ENCODE measurements around the gene COPA. TPM values are rescaled to one million over a fixed set of nuclear protein-coding genes. Genes with fewer than 3 reads are reported as not detected.
"Not testable (repeated sequence)": the region's sequence is repeated elsewhere in the genome, so short reads cannot be mapped to it uniquely, and the experiment has no call there.

COPA gene
- 118 TPM for total RNA-seq
- long read RNA-seq, full-length matches to known transcripts, result 71 of 130 reads
- long read RNA-seq, partial matches to known transcripts, result 42 of 130 reads
- long read RNA-seq, other reads (novel, unspliced or antisense), result 17 of 130 reads

GRCh38 chr1:160342953-160343869 is at the start of gene COPA, which contains the start of gene NCSTN:
Gene COPA (minus strand): TSS chr1:160343250. CDS start chr1:160343170, 80 bp downstream.
Gene NCSTN (plus strand): TSS chr1:160343383. CDS start chr1:160343397, 14 bp downstream.
- DNase-seq (ENCODE audit: low spot score), result peak; percentile 95
- intact Hi-C loops (cut with DNase I), result loop anchor here (2.0 kb wide), 1 partner anchor 80 kb away; the partner anchor contains the start of gene DCAF8

- intact Hi-C loops (cut with DNase I); DNase-seq (ENCODE audit: low spot score): not testable (repeated sequence)
These were observed 45.4 kb upstream of the COPA start for GRCh38 chr1:160388406-160388805.

- DNase-seq (ENCODE audit: low spot score); intact Hi-C loops (cut with DNase I): not testable (repeated sequence)
These were observed 41.8 kb upstream of the COPA start for GRCh38 chr1:160384812-160385211.

DNA sequence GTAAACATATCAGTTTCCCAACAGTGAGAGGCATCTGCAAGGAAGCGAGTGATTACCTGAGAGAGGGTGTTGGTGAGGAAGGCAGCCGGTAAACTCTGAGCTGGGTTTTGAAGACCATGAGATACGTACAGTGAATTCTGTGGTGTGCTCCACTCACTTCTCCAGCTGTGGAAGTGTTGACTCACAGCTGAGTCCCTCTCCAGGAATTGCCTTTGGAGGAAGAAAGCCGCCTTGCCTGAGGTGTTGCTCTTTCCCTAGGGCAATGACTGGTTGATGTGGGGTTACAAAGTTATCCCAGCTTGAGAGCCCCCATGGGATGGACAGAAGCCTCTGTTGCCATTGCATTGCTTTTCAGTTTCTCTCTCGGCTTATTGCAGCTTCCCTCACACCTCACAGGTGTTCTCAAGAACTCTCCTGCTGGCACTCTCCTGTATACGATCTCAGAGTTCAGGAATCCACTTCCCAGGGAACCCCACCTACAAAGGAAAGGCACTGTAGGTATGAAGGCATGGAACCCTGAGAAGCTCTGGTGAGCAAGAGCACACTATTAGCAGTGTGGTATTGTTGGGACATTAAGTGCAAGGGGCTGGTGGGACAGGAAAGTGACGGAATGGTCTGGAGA is 34.6 kb upstream of the COPA start:
- intact Hi-C loops (cut with DNase I), result loop anchor here (5.0 kb wide), 2 partner anchors 275 to 290 kb away; no protein-coding TSS in a partner anchor
- no peak for DNase-seq (ENCODE audit: low spot score)

DNA sequence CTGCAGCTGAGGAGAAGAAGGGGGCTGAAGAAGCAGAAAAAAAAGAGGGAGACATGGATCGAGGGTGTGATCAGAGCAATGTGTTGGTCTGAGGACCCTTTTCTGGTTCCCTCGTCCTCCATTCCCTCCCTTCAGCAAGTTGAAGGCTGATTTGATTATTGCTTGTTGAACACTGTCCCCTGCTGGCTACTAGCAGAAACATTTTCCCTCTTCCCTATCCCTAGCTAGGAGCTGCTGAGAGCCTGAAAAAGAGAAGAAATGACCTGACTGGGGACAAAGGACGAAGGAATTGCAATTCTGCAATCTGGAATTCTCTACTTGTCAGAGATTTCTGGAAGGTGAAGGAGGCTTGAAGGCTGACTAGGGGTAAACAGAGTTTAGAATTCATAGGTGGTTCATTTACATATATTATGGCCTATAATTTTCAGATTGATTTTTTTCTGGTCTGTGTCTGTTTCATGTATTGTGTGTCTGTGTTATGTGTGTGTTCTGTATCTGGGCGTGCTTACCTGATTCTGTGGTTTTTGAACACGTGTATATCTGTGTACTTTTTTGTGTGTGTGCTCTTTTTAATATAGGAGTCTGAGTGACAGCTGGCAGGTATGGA is 33.6 kb upstream of the COPA start:
- intact Hi-C loops (cut with DNase I), result loop anchor here (5.0 kb wide), 2 partner anchors 274 to 289 kb away; no protein-coding TSS in a partner anchor

GRCh38 chr1:160375788-160376524 is 32.9 kb upstream of the COPA start:
- intact Hi-C loops (cut with DNase I), result loop anchor here (5.0 kb wide), 2 partner anchors 274 to 289 kb away; no protein-coding TSS in a partner anchor
- DNase-seq (ENCODE audit: low spot score), result no peak

More for the DNA sequence above, 33.6 kb upstream of the COPA start:
- no peak for DNase-seq (ENCODE audit: low spot score)

- intact Hi-C loops (cut with DNase I), result loop anchor here (5.0 kb wide), 2 partner anchors 272 to 287 kb away; no protein-coding TSS in a partner anchor
- no peak for DNase-seq (ENCODE audit: low spot score)
These were observed 31.5 kb upstream of the COPA start for GRCh38 chr1:160374306-160375110.

- intact Hi-C loops (cut with DNase I), result no loop called here
These were observed 30.6 kb upstream of the COPA start for GRCh38 chr1:160373696-160374095.

GRCh38 chr1:160371756-160372155 is 28.7 kb upstream of the COPA start:
- intact Hi-C loops (cut with DNase I), result no loop called here
- DNase-seq (ENCODE audit: low spot score), result no peak

More at GRCh38 chr1:160373696-160374095, 30.6 kb upstream of the COPA start:
- no peak for DNase-seq (ENCODE audit: low spot score)

DNA sequence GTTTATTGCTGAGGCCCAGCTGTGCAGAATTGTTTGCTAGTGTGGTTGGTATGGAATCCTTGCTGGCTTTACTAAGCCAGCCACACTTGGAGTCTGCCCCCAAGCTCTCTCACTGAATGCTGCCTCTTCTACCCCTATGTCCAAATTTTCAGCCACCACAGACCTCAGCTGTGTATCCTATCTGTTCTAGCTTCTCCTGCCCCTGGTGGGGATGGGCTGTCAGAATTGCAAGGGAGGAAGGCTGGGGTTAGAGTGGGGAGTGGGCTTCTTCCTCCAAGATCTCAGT is 28.2 kb upstream of the COPA start:
- intact Hi-C loops (cut with DNase I), result no loop called here
- no peak for DNase-seq (ENCODE audit: low spot score)

GRCh38 chr1:160370561-160371345 is 27.7 kb upstream of the COPA start:
- intact Hi-C loops (cut with DNase I), result no loop called here
- no peak for DNase-seq (ENCODE audit: low spot score)

DNA sequence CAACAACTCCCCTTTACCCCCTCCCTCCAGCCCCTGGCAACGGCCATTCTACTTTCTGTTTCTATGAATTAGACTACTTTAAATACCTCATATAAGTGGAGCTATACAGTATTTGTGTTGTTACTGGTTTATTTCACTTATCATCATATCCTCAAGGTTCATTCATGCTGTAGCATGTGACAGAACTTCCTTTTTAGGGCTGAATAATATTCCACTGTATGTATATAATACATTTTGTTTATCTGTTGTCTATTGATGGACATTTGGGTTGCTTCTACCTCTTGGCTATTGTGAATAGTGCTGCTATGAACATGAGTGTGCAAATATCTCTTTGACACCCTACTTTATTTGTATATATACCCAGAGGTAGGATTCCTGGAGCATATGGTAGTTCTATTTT is 26.0 kb upstream of the COPA start:
- no peak for DNase-seq (ENCODE audit: low spot score)
- intact Hi-C loops (cut with DNase I), result no loop called here

DNA sequence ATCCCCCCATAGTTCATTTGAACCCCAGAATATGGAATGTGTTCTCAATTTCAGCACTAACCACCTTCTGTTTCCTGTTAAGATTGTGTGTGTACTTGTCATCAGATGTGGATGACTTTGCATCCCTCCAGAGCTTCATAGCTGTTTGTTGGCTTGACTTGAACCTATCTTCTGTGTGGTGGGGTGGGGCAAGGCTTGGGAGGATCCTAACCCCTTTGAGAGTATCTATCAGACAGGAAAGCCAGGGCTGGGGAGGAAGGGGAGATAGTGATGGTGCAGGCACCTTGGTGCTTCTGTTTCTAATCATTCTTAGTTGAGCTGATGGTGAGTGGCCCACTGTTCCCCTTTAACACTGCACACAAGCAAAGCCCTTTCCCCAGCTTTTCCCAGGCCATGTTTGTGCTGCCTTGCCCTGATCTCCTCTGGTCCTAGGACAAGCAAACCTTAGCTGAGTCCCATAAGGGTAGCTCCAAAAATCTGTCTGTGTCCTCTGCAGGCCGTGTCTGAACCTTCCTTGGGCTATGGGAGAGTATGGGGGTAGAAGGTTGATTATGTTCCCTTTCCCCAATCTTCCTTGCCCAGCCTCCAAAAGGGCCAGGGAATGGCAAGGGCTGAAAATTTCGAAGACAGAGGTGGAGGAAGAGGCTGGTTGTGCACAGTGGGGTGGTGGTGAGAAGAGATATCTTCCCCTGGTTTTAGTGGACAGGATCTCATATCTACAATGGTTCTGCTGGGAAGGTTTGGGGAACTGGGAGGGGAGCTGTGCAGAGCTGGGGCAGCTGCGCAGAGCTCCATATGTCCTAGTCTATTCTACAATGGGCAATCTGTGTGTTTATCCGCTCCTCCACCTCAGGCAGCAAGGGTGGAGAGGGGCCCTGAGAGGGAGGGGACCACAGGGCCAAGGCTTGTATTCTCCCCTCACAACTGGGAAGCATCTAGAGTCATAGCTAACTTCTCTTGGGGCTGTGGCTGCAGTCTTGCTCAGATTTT is 25.2 kb upstream of the COPA start:
- DNase-seq (ENCODE audit: low spot score), result no peak
- intact Hi-C loops (cut with DNase I), result no loop called here

DNA sequence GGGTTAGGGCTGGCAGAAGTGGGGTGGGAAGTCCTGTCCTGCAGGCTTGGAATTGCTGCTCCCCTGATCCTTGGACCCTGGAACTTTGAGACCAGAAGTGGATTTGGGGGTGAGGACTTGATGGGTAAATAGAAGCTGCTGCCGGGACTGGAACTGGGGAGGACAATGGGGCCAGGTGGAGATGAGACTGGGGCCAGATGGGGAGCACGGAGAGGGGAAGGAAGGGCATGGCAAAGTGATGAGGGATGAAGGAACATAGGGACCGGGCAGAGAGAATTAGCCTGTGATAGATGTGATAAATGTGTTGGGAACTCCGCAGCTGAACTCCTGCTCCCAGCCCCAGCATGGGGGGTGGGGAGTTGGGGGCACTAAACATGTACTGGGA is 24.5 kb upstream of the COPA start:
- DNase-seq (ENCODE audit: low spot score), result no peak
- intact Hi-C loops (cut with DNase I), result no loop called here

DNA sequence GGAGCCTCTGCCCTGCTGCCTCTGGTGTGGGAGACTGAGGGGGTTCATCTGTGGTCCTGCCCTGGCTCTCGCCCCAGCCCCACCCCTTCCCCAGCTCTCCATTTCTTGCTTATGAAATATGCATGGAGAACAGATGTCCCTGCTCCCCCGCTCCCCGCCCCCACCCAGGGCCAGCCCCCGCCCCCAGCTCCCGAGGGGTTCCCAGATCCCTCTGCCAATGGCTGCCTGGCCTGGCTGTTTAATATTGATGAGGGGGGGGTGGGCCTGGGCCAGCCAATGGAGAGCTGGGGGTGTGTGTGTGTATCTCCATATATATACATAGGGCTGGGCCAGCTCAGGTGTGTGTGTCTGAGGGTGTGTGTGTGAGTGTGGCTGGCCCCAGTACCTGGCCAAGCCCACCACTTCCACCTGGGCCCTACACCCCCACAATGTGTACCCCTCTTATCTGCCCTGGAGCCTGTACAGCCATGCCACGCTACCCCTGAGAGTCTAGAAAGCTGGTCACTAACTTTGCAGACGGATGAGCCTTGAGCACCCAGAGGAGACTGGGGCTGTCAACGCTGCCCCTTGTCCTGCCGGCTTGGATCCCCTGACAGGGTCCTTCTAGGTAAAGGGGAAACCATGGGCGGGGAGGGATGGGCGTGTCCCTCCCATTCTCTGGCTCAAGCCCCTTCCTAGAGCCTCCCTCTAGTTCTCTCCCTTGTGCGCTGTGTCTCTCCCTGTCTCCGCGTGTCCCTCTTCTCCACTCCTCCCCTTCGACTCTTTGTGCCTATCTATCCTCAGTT is 23.9 kb upstream of the COPA start, which contains the start of gene NHLH1:
Gene NHLH1 (plus strand): TSS at position 341 of the 785 bp plus-strand sequence. CDS start 3,661 bp downstream, outside the sequence.
- DNase-seq (ENCODE audit: low spot score), result no peak
- intact Hi-C loops (cut with DNase I), result no loop called here

DNA sequence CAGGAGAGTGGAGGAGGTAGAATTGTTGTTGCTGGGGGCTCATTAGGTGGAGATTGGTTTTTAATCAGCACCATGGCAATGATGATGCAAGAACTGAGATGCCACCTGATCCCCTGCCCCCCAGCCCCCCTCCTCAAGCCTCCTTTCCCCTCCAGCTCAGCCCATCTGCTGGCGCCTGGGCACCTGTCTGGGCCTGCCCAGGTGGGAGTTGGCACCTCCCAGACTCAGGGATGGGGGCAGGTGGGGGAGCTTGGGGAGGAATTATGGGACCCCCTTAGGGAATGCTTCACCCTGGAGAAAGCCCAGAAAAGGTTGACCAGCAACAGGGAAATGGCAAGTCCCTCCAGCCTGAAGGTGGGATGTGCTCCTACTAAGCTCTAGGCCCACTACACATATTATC is 22.3 kb upstream of the COPA start:
- intact Hi-C loops (cut with DNase I), result no loop called here
- no peak for DNase-seq (ENCODE audit: low spot score)

Data from cardiac septum (tissue), 1 donor.